ENCODE measurements around the gene TRPV2. TPM values are rescaled to one million over a fixed set of nuclear protein-coding genes. Genes with fewer than 3 reads are reported as not detected.
"Not testable (repeated sequence)": the region's sequence is repeated elsewhere in the genome, so short reads cannot be mapped to it uniquely, and the experiment has no call there.

TRPV2 gene
- total and polyA plus RNA-seq, 8 donors: 2.8 to 14.7 (median 7.2) TPM

GRCh38 chr17:16398270-16399267 is 16.8 kb upstream of the TRPV2 start:
- ATAC-seq: peak; percentile 46 to 76 (median 60)
- intact Hi-C loops (cut with DNase I): no loop called here
- no peak overlapping the region for H3K4me3 ChIP-seq
- no peak for FAIRE-seq
- H3K4me1 ChIP-seq: peaks cover 0 to 12% (median 0%) of the 10 kb centered on the region in 3 donors
- WGBS, 2 donors: 47 to 55% methylated on average over 8 to 9 of the region's 9 CpGs
- DNase-seq: no peak
- no peaks in the 10 kb centered on the region for H3K9me3 ChIP-seq
- TF ChIP-seq, protein P1, sequence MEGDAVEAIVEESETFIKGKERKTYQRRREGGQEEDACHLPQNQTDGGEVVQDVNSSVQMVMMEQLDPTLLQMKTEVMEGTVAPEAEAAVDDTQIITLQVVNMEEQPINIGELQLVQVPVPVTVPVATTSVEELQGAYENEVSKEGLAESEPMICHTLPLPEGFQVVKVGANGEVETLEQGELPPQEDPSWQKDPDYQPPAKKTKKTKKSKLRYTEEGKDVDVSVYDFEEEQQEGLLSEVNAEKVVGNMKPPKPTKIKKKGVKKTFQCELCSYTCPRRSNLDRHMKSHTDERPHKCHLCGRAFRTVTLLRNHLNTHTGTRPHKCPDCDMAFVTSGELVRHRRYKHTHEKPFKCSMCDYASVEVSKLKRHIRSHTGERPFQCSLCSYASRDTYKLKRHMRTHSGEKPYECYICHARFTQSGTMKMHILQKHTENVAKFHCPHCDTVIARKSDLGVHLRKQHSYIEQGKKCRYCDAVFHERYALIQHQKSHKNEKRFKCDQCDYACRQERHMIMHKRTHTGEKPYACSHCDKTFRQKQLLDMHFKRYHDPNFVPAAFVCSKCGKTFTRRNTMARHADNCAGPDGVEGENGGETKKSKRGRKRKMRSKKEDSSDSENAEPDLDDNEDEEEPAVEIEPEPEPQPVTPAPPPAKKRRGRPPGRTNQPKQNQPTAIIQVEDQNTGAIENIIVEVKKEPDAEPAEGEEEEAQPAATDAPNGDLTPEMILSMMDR (IDR thresholded peaks at IDR 0.05): no peak
- H3K36me3 ChIP-seq: no peaks in the 10 kb centered on the region
- no peaks in the 10 kb centered on the region for H3K27me3 ChIP-seq
- peak overlapping the region in 1 of 4 donors; percentile 36 for H3K27ac ChIP-seq

DNA sequence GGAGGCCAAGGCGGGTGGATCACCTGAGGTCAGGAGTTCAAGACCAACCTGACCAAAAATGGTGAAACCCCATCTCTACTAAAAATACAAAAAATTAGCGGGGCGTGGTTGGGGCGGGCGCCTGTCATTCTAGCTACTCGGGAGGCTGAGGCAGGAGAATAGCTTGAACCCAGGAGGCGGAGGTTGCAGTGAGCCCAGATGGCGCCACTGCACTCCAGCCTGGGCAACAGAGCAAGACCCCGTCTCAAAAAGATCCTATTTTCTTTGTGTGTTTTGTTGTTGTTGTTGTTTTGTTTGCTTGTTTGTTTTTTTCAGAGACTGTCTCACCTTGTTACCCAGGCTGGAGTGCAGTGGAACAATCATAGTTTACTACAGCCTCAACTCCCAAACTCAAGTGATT is 11.5 kb upstream of the TRPV2 start:
- intact Hi-C loops (cut with DNase I); H3K36me3 ChIP-seq; ATAC-seq; H3K27ac ChIP-seq; H3K4me3 ChIP-seq; H3K9me3 ChIP-seq; FAIRE-seq; DNase-seq; H3K27me3 ChIP-seq: not testable (repeated sequence)
- 94 to 96% methylated on average over 9 of the region's 9 CpGs for WGBS, 2 donors
- peaks cover 0 to 11% (median 0%) of the 10 kb centered on the region in 3 donors for H3K4me1 ChIP-seq

GRCh38 chr17:16406742-16407674 is 8.4 kb upstream of the TRPV2 start:
- WGBS, 2 donors: 7 to 9% methylated on average over 60 to 67 of the region's 67 CpGs
- intact Hi-C loops (cut with DNase I): no loop called here
- Histone ChIP-seq H3K27ac (no peak overlapping the region), H3K9me3 (no peaks in the 10 kb centered on the region), H3K4me1 (peaks cover 0 to 4% (median 0%) of the 10 kb centered on the region in 3 donors), H3K27me3 (no peaks in the 10 kb centered on the region), H3K4me3 (peak overlapping the region; percentile 18 to 59 (median 41)), H3K36me3 (no peaks in the 10 kb centered on the region)
- ATAC-seq (peak; percentile 39 to 78 (median 64)), DNase-seq (no peak), FAIRE-seq (no peak)
- TF ChIP-seq, protein P1 (IDR thresholded peaks at IDR 0.05): no peak

GRCh38 chr17:16407911-16408588 is 7.3 kb upstream of the TRPV2 start:
- H3K4me3 ChIP-seq: no peak overlapping the region
- H3K27me3 ChIP-seq: no peaks in the 10 kb centered on the region
- H3K9me3 ChIP-seq: no peaks in the 10 kb centered on the region
- 46 to 51% methylated on average over 14 of the region's 14 CpGs for WGBS, 2 donors
- H3K4me1 ChIP-seq: peaks cover 0 to 4% (median 0%) of the 10 kb centered on the region in 3 donors
- H3K27ac ChIP-seq: peak overlapping the region in 2 of 4 donors; percentile 31 to 46
- TF ChIP-seq, protein P1 (IDR thresholded peaks at IDR 0.05): no peak
- FAIRE-seq (no peak), ATAC-seq (peak; percentile 55 to 67 (median 66)), DNase-seq (peak in 4 of 6 donors; percentile 56 to 84 (median 68))
- intact Hi-C loops (cut with DNase I): no loop called here
- H3K36me3 ChIP-seq: no peaks in the 10 kb centered on the region

All from pancreas (tissue), 10 donors.